HFFc6 (cell line): ENCODE results near the gene EEFSEC. TPM values are rescaled to one million over a fixed set of nuclear protein-coding genes. Genes with fewer than 3 reads are reported as not detected.

Experiments
- DNase-seq: peaks from one replicate; pipeline ENCODE4 v3.0.0-alpha.2; 2018
- H3K27ac Mint-ChIP-seq: 2 replicates; pipeline ENCODE4 v1.8.0; 2020; ENCODE audit warnings: mild to moderate bottlenecking, mixed read lengths
- H3K27me3 Mint-ChIP-seq: 2 replicates; pipeline ENCODE4 v1.8.0; 2021; ENCODE audit warnings: mild to moderate bottlenecking, moderate library complexity, mixed read lengths; ENCODE audit not compliant: insufficient read depth
- H3K36me3 Mint-ChIP-seq: 2 replicates; pipeline ENCODE4 v1.8.0; 2021; ENCODE audit warnings: low read depth, mixed read lengths
- H3K4me1 Mint-ChIP-seq: 2 replicates; pipeline ENCODE4 v1.8.0; 2020; ENCODE audit warnings: low read depth, mixed read lengths
- H3K4me3 Mint-ChIP-seq: 2 replicates; pipeline ENCODE4 v1.8.0; 2020; ENCODE audit warnings: mild to moderate bottlenecking, moderate library complexity, mixed read lengths
- H3K9me3 Mint-ChIP-seq: 2 replicates; pipeline ENCODE4 v1.8.0; 2020; ENCODE audit warnings: mild to moderate bottlenecking, mixed read lengths
- CTCF ChIP-seq: fragments of 200-600 bp; sonication (generic); IDR thresholded peaks from 2 replicates; pipeline ENCODE4 v1.5.0; 2021; ENCODE audit warnings: antibody characterized with exemption, mild to moderate bottlenecking
- total RNA-seq, 6 experiments: library from RNA; stranded (reverse); fragmentation: NEBNext Ultra II Directional; extraction: Animal tissue kit (Norgen Biotek cat#: 25700); gene quantifications; 2 replicates in 1 of 6; 3 replicates in 5 of 6; pipeline ENCODE4 v1.2.3, GENCODE V29; 2021

EEFSEC gene
- total RNA-seq, 6 experiments from 2014 or later: 8.2 to 11.6 (median 11.0) TPM

DNA sequence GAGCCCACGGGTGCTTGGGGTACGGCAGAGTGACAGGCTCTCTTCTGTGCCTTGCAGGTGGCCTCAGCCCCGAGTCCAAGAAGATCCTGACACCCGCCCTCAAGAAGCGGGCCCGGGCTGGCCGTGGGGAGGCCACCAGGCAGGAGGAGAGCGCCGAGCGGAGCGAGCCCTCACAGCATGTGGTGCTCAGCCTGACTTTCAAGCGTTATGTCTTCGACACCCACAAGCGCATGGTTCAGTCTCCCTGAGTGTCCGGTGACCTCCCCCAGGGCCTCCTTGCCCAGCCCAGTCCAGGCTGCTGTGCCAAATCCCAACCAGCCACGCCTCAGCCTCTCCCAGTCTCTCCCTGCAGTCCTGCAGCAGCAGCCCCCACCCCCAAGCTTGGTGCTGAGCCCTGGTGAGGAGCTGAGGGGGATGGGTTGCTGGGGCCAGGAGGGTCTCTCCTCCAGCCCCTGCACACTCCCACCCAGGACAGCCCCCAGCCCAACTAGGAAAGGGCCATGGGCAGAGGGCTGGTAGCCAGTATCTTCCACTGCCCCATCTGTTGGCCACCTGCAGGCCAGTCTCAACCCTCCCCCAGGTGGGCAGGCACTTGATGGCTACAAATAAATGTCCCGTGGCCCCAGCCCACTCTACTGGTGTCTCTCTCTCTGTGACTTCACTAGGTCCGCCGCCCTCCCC, 254.9 kb downstream of the EEFSEC start:
- no peaks in the 10 kb centered on the region for H3K4me1 Mint-ChIP-seq
- H3K9me3 Mint-ChIP-seq: no peaks in the 10 kb centered on the region
- no peak overlapping the region for H3K4me3 Mint-ChIP-seq
- no peak overlapping the region for H3K27ac Mint-ChIP-seq
- no peak for DNase-seq
- TF ChIP-seq CTCF: no peak
- H3K36me3 Mint-ChIP-seq: no peaks in the 10 kb centered on the region
- peaks cover 2% of the 10 kb centered on the region; the same call in 1 of the 2 replicates for H3K27me3 Mint-ChIP-seq

DNA sequence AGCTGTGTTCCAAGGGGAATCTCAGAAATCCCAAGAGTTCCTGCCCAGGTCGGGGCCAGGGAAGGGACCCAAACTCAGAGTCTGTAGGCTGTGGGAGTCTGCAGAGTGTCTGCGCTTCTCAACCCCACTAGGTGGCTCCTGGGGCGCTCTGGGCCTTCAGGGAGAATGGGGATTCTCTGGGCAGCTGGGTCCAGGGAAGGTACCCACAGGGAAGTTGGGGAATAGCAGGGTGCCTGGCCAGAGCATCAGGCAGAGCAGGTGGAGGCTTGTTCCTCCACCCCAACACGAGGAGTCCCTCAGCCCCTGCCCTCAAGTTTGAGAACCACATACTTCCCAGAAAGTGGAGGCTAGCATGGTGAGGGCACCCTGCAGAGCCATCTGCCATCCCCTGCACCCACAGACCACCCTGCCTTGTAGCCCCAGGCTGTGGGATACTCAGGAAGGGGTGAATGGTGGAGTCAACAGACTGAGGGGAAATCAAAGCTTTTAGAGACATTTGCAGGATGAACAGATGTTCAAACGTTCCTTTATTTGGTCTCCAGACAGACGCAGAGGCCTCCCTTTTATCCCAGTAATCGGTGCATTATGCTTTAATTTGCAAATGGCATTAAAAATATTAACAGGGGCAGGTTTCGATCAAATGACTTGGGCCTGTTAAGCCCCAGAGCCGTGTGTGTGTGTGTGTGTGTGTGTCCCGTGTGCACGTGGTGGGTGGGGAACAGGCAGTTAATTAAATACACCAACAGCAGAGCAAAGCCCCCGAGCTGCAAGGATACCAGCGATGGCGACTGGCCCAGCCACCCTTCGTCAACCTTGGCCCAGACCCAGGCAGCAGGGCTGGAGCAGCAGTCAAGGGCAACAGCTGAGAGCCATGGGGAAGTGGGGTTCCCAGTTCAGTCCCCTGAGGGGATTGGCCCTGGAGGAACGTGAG, 255.7 kb downstream of the EEFSEC start:
- H3K27ac Mint-ChIP-seq: no peak overlapping the region

GRCh38 chr3:128409624-128410581, 256.6 kb downstream of the EEFSEC start:
- H3K4me3 Mint-ChIP-seq: no peak overlapping the region
- DNase-seq: no peak
- H3K4me1 Mint-ChIP-seq: no peaks in the 10 kb centered on the region
- no peak overlapping the region for H3K27ac Mint-ChIP-seq
- no peak for TF ChIP-seq CTCF
- no peaks in the 10 kb centered on the region for H3K9me3 Mint-ChIP-seq
- H3K27me3 Mint-ChIP-seq: peaks cover 2% of the 10 kb centered on the region; the same call in 1 of the 2 replicates
- no peaks in the 10 kb centered on the region for H3K36me3 Mint-ChIP-seq

More for the DNA sequence above, 255.7 kb downstream of the EEFSEC start:
- peaks cover 2% of the 10 kb centered on the region; the same call in 1 of the 2 replicates for H3K27me3 Mint-ChIP-seq
- no peaks in the 10 kb centered on the region for H3K4me1 Mint-ChIP-seq
- no peak overlapping the region for H3K4me3 Mint-ChIP-seq
- TF ChIP-seq CTCF: peak; percentile 52
- H3K9me3 Mint-ChIP-seq: no peaks in the 10 kb centered on the region
- DNase-seq: no peak
- H3K36me3 Mint-ChIP-seq: no peaks in the 10 kb centered on the region

DNA sequence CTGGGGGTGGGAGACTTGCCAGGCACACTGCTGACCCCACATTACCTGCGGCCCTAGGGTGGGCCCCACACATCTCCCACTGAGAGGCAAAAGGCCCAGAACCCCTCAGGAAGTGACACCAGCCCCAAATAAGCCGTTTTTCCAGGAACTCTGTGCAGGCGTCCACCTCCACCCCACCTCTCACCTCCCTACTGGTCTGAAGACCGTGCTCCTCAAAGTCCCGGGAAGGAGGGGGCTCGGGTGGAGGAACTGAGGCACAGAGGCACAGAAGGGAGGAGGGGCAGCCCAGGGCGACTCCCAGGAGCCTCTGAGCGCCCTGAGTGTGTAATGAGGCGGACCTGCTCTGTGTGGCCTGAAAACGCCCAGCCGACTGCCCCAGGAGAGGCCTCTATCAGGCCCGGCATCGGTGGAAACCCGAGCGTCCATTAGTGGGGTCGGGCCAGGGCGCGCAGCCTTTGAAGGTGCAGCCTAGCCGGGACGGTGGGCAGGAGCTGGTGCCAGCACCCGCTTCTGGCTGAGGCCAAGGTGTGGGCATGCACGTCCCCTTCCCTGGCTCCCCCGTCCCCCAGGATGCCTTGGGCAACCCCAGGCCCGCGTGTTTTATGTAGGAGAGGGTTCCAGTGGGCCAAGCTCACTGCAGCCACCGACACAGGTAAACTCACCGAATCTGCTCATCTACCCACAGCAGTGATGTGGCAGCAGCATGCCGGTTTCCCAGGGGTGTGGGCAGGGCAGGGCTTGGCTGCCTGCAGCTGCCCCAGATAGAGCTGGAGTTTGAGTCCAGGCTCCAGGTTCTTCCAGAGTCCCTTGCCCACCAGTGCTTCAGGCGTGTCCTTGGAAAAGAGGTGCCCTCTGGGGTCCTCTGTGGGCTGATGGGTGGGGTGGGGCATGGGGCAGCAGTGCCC, 257.6 kb downstream of the EEFSEC start:
- Mint-ChIP-seq H3K36me3 (no peaks in the 10 kb centered on the region), H3K27ac (no peak overlapping the region), H3K9me3 (no peaks in the 10 kb centered on the region), H3K27me3 (peaks cover 2% of the 10 kb centered on the region; the same call in 1 of the 2 replicates), H3K4me3 (no peak overlapping the region), H3K4me1 (no peaks in the 10 kb centered on the region)
- TF ChIP-seq CTCF: no peak
- no peak for DNase-seq
